Vagina (tissue), 2 donors: ENCODE data around the gene PARVG.

ENCODE experiments used
- CTCF ChIP-seq, 3 experiments: fragments of 450-650 bp in 2 of 3; fragments of 200-600 bp in 1 of 3; sonication (generic) in 1 of 3; IDR thresholded peaks; one replicate each; pipeline ENCODE4 v1.5.1; 2017 to 2019; ENCODE audit warnings: antibody characterized with exemption in 3 of 3, mild to moderate bottlenecking in 2 of 3, moderate library complexity in 2 of 3
- POLR2A ChIP-seq, 2 donors: fragments of 450-650 bp; IDR thresholded peaks; one replicate each; pipeline ENCODE4 v1.6.1; 2017; ENCODE audit warnings: antibody characterized with exemption in 2 of 2, mild to moderate bottlenecking in 2 of 2, moderate library complexity in 2 of 2
- POLR2AphosphoS5 ChIP-seq, 2 donors: sonication (generic); formaldehyde crosslinking; IDR thresholded peaks; one replicate each; pipeline ENCODE4 v1.9.0; 2017; ENCODE audit warnings: antibody characterized with exemption in 2 of 2, mild to moderate bottlenecking in 2 of 2, low read depth in 1 of 2; ENCODE audit not compliant: insufficient read depth in 1 of 2

GRCh38 chr22:44131989-44132685, 48.6 kb upstream of the PARVG start:
- TF ChIP-seq CTCF (IDR thresholded peaks at IDR 0.05) = no peak
- no peak for TF ChIP-seq POLR2A (IDR thresholded peaks at IDR 0.05)
- TF ChIP-seq POLR2AphosphoS5 (IDR thresholded peaks at IDR 0.05; ENCODE audit: insufficient read depth in 1 of 2, low read depth in 1 of 2) = no peak
